GM21825 (cell line): Measurements from ENCODE around the gene NUP214.
A peak's percentile ranks its signal among the peaks of the same experiment; 100 is the strongest.
"Not testable (repeated sequence)": the region's sequence is repeated elsewhere in the genome, so short reads cannot be mapped to it uniquely, and the experiment has no call there.

Source experiments
- ATAC-seq: cut with Tn5 transposase; IDR thresholded peaks from one replicate; pipeline ENCODE4 v1.9.1; 2021; ENCODE audit warnings: mild to moderate bottlenecking, moderate library complexity; ENCODE audit not compliant: unreplicated experiment

NUP214 gene

DNA sequence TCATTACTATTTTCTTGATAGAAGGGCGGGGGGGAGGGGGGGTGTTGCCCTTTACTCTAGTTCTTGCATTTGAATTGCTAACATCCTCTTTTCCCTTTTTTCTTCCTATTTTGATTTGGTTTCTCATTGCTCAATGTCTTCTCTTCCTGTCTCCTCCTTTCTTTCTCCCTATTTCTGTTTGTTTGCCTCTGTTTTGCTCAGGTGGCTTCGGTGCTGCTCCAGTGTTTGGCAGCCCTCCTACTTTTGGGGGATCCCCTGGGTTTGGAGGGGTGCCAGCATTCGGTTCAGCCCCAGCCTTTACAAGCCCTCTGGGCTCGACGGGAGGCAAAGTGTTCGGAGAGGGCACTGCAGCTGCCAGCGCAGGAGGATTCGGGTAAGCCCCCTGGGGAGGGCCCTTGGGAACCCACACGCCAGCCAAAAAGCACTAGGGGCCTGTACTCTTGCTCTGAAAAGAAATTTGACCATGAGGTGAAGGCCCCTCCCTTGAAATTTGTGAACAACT is 102.6 kb downstream of the NUP214 start:
- no peak for ATAC-seq

DNA sequence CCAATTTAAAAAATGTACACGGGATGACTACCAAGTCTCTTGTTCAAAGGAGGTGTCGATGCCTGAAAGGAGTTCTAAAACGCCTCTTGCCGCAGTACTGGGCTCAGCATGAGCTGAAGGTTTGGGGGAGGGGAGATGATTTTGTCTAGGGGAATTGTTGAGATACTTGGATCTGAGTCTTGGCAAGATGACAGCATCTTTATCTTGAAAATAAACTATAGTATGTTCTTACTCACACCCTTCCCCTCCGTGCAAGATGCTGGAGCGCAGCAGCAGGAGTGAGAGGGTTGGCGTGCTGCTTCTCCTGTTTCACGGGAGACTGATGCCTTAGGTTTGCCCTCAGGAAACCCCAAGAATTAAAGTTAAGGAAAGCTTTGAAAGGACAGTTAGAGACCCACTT is 103.6 kb downstream of the NUP214 start:
- ATAC-seq: no peak

DNA sequence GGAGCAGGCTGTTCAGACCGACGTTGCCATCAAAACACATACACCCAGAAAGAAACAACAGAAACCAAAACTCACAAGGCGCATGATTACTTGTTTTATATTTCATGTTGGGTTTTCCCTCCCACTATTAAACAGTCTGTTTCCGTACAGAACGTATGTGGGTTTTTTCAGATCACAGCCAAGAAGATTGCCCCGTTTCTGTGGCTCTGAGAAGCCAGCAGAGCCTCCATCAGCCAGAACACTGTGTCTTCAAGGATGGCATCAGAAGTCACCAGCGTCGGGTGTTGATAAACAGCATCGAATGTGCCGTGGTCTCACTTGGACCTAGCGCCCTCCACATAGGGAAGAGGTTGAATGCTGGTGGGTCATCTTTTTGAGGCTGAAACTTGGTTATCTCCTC is 108.2 kb downstream of the NUP214 start:
- ATAC-seq: no peak

DNA sequence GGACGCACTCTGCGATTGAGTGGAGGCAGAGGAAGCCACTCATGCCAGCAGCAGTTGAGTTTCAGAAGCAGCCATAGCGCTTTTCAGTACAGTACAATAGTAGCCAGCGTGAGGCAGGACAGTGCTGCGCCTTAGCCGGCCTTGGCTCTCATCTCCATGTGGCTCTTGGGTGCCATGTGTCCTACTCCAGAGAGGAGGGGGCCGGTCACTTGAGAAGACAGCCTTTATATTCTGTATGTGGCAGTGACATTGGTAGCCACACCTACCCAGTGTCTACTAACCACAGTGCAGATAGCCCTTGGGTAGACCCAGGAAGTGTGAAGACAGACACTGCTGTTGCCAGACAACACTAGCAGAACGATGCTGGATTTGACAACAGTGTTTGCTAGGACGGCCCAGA is 108.6 kb downstream of the NUP214 start:
- ATAC-seq: no peak

DNA sequence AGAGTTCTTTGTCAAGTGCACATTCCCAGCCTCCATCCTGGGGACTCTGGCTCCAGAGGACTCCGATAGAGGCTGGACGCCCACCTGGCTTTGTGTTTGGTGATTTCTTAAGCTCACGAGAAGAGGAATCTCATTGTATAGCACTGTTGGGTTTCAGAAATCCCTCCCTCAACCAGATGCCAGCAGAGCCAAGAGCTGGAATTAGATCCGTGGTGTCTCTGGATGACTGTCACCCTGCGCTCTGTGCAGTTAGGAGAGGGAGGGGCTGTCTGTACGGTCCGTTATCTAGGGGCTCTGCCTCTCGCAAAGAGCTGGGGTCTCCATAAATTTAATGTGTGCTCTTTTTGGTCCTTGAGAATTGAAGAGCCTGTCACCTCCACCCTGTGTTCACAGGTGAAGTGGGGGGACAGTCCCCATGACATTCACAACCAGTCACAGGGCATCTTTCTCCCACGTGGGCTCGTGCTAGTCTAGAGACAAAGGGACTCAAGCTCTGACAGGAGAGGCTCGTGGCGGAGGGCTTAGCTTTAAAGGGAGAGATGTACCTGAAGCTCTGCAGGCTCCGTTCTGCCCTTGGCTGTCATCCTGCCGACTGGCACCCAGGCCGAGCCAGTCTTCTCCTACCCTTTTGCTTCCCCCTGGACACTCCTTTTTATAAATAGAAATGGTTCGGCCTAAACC is 109.6 kb downstream of the NUP214 start:
- ATAC-seq: no peak

DNA sequence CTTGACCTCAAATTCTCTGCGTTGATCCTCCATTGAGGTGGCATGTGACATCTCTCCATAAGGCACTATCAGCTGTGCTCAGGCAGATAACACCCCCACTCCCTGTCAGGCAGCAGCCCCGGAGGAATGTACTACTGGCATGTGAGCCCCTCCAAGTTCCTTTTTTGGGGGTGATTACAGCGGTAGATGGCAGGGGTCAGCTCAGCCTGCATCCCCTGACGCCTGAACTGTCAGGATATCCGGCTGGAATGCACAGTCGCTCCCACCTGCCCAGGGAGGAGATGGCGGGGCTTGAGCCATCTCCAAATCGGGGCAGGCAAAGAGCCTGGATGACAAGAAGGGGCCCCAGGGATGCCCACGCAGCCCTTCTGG is 110.1 kb downstream of the NUP214 start:
- no peak for ATAC-seq

DNA sequence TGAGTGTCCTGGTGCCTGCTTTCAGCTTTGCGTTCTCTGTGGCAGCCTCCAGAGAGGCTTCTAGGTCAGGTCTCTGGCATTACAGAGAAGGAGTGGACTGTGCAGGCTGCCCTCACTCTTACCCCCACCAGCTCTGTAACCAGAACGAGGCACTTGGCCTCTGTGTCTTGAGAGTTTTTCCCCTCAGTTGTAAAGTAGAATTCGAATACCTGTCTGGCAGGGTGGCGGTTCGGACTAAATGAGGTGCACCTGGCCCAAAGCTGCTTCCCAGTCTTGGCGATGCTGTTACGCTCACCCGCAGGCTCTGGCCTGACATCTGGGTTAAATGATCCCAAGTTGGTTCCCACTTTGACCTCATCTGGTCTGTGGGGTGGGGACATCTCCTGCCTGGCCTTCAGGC is 110.8 kb downstream of the NUP214 start:
- no peak for ATAC-seq

DNA sequence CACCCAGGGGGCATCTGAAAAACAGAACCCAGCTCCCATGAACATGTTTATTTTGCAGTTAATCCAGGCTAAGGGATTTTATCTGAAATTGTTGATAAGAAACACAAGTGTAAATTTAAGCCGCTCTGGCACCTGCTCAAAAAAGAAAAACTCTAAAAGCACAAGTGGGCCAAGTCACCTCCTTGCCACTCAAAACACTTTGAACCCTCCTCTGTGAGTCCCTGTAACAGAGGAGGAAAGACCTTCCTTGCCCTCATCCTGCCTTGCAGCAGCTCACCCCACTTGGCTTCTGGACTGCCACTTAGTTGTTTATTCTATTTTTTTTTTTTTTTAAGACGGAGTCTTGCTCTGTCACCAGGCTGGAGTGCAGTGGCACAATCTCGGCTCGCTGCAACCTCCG is 111.4 kb downstream of the NUP214 start:
- no peak for ATAC-seq

DNA sequence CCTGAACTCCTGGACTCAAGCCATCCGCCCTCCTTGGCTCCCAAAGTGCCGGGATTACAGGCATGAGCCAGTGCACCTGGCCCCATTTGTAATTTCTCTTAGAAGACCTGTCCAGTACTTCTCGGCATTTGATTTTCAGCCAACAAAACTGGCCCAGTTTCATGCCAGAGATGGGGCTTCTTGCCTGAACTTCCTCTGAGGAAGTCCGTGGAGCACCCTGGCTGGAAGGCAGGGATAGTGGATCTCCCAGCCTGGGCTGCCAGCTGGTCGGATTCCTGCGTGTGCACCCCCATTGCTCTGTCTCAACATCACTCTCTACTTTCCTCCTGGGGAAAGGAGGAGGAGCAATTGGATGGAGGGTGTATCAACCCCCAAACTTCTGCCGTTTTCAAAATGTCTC is 111.9 kb downstream of the NUP214 start:
- no peak for ATAC-seq

DNA sequence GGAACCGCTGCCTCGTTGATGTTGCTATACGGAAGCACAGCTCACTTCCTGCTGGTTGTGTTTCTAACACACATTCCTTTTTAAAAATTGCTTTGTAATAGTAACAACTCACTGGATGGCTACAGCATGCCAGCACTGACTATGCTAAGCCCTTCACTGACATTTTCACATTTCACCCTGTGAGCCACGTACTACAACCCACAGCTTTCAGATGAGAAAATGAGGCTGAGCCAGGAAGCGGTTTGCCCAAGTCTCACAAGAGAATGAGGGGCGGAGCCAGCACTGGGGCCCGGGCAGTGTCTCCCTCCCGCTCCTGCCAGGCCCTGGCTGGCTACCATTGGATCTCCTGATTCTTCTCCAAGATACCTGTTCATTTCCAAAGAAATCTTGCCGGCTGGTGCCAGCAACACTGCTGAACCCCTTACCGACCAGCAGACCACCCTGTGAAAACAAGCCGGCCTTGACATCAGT is 112.6 kb downstream of the NUP214 start:
- peak; percentile 84 for ATAC-seq

DNA sequence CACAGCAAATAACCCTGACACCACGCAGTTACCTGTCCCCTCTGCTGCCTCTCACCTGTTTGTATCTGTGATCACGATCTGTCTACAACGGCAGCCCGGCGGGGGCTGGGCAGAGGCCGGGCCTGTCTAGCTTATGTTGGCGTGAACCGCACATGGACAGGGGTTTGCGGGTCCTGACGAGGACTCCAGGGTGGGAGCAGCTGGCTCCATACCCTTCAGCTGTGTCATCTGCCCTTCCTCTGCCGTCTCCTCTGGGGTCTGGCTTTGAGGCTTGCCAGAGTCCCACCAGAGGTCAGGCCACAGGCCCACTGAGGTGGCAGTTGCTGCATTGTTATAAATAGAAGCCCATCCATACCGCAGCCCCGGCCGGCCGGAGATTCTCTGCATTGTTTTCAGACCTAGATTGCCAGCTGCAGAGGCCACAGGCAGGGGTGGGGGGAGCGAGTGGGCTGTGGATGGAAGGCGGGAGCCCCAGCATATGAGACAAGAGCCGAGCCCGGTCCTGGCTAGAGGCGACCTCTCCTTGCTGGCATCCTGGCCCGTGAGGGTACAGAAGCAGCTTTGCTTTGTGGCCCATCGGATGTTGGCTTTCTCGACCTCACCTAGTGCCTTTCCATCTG is 113.1 kb downstream of the NUP214 start:
- ATAC-seq: peak; percentile 23

DNA sequence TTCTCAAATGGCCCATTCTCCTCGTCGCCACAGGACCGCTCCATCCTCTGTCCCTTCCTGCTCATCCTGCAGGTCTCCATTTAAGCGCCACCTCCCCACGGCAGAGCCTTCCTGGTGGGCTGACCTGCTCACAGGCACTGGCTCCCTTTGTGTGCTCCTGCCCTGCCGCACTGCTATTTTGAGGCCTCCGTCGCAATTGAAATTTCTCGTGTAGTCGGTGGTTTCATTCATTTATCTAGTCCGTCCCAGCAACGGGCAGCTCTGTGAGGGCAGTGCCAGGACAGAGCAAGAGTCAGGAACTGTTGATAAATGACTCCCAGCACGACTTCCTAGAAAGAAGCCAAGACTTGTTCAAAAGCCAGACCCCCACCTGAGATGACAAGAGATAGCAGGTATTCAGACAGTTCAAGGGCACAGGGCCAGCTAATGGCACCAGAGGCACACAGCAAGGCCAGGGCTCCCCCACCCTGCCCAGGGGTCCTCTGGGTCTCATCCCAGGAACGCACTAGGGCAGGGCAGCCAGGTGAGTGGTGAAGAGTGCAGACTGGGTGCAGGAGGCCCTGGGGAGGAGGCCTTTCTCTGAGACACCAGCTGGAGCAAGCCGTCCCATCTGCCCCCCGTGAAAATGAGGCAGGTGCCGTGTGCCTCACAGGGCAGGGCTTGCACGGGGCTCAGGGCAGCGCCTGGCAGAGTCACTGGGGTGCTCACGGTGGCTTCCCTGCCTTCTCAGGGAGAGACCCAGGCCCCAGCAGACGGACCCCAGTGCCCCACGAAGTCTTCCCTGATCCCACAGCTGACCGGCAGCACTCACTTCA is 114.0 kb downstream of the NUP214 start:
- no peak for ATAC-seq

DNA sequence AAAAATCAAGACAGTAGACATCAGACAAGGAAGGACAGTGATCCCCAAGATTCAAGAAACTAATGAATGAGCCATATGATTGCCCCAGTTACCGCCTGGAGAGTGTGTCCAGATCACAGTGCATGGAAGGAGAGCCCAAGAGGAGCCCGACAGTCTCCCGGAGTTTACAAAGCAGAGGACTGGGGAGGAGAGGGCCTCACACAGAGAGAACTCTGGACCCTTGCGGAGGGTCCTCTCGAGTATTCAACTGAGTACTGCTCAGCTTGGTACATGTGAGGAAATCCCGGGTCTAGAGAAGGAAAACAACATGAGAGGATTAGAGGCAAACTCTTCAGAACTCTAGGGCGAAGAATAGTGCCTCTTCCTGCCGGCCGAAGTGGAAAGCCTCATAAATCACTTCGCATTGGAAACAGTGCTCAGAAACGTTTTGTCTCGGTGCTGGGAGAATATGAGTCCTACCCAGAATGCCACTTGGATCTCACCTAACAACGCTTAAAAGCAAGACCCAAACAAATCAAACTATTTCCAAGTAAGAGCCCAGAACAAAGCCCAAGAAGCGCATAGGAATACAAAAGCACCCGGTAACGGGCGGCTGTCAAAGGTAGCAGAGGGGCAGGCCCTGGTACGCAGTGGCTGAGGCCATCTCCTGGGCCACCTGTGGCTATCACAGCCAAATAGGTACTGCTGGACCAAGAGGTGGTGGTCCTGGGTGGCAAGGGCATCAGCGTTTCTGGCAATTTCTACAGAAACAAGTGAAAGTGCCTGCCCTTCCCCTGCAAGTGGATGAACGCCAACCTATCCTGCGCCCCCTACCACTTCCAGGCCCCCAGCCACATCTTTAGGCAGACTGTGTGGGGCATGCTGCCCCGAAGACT is 114.9 kb downstream of the NUP214 start:
- ATAC-seq: no peak

DNA sequence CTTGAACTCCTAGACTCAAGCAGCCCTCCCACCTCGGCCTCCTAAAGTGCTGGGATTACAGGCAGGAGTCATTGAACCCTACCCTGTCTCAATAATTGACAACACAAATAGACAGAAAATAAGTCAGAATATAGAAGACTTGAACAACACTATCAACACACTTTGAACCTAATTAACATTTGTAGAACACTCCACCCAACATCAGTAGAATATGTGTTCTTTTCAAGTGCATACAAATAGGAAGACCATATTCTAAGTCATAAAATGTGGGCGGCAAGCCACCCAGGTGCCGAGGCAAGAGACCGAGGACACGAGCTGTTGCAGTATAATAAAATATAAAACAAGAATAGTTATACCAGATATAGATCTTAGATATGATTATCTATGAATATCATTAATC is 118.9 kb downstream of the NUP214 start:
- ATAC-seq: not testable (repeated sequence)

DNA sequence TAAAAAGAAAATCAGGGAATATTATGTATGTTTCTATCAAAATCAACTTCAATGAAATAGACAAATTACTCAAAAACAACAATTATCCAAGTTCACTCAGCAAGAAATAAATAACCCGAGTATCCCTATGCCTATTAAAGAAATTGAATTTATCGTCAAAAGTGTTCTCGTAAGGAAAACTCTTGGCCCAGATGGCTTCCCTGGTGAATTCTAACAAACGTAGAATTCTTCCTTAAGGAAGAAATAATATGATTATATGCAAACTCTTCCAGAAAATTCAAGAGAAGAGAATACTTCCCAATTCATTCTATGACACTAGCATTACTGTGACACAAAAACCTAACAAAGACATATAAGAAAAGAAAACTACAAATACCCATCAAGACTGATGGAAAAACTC is 121.2 kb downstream of the NUP214 start:
- no peak for ATAC-seq

DNA sequence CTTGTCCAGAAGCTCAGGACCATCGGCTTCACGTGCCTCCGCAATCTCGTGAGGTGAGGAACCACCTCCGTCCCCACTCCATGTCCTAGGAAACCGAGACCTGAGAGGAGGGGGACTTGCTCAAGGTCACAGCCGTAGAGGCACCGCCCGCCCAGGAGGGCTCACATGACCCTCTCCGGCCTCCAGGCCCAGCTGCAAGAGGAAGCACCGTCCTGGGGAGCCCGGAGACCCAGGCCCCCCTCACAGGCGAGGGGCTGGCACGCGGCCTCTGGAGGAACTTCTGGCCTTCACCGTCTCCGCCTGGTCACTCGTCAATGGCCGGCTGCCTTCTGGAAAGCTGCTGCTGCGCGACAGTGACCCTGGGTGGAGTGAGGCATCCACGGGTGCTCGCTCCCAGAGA is 126.7 kb downstream of the NUP214 start:
- ATAC-seq: peak; percentile 3

DNA sequence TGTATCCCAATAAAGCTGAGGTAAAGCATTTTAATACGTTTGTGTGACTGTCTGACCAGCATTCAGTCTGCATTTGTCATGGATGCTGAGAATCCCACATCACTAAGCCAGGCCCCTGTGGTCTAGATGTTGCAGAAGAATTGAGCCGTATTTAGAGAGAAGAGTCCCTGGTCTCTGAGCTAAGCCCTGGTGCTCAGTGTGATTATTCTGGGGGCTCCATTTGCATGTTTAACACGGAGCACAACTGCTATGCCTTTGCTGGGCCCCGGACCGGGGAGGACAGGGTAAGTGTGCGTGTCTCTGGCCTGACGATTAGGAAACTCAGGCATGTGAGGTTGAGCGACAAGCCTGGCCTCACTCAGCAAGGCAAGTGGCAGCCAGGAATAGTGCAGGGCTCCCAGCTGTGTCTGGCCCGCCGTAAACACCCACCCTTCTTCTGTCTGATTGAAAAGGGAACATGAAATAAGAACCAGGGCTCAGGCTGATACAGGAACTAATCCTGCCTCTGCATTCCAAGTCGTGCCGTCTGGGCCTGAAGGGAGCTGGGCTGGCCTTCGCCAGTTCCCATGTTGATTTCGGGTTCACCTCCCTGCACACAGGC is 128.6 kb downstream of the NUP214 start:
- ATAC-seq: no peak

DNA sequence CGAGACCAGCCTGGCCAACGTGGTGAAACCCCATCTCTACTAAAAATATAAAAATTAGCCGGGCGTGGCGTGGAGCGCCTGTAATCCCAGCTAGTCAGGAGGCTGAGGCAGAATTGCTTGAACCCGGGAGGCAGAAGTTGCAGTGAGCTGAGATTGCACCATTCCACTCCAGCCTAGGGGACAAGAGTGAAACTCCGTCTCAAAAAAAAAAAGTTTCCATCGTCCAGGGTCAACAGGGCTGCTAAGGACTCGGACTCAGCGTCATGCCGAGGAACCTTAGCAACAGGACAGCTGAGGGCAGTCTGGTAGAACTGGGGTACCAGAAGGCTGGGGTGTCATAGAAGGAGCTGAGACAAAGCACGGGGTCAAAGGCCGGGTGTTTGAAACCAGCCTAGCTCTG is 129.2 kb downstream of the NUP214 start:
- no peak for ATAC-seq

DNA sequence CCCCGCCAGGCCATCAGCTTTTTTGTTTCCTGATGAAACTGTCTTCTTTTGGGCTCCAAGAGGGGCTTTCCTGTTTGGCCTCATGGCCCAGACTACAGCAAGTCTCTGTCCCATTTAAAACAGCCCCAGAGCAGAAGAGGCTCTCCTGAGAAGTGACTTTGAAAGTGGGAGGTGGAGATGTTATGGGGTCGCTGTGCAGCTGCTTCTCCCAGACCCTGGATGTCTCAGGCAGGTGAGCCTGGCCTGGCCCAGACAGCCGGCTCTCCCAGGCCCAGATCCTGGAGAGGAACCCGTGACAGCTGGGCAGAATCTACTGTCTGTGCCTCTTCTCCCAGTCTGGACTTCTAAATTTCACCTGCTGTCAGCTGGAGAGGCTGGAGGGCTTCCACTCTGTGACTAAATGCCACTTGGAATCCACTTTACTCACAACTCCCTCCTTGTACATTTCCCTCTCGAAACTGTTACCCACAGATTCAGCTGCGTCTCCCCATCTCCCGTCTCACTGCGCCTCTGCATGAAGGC is 130.4 kb downstream of the NUP214 start:
- no peak for ATAC-seq
